H9 (cell line): ENCODE measurements around the gene ARCN1. TPM values are rescaled to one million over a fixed set of nuclear protein-coding genes. Genes with fewer than 3 reads are reported as not detected.
A peak's percentile ranks its signal among the peaks of the same experiment; 100 is the strongest.

Experiments used
- DNase-seq: peaks from one replicate; pipeline ENCODE4 v3.0.0-alpha.2; 2017
- H2AFZ ChIP-seq: one replicate; pipeline ENCODE4 v1.6.1; 2013; ENCODE audit warnings: mild to moderate bottlenecking, low read length, control low read depth, moderate library complexity
- H2AK5ac ChIP-seq: 2 replicates; pipeline ENCODE4 v1.6.1; 2013; ENCODE audit warnings: low read length, control low read depth, mixed read lengths; ENCODE audit not compliant: insufficient read length
- H2BK120ac ChIP-seq: one replicate; pipeline ENCODE4 v1.6.1; 2013; ENCODE audit warnings: low read depth, mild to moderate bottlenecking, low read length, control low read depth, inconsistent platforms; ENCODE audit not compliant: poor library complexity, severe bottlenecking
- H2BK12ac ChIP-seq: 2 replicates; pipeline ENCODE4 v1.6.1; 2013; ENCODE audit warnings: low read length, control low read depth, mixed read lengths, low read depth; ENCODE audit not compliant: insufficient read length
- H2BK15ac ChIP-seq: 2 replicates; pipeline ENCODE4 v1.6.1; 2013; ENCODE audit warnings: low read depth, low read length, control low read depth
- H2BK20ac ChIP-seq: one replicate; pipeline ENCODE4 v1.6.1; 2013; ENCODE audit warnings: low read depth, mild to moderate bottlenecking, low read length, control low read depth, inconsistent platforms; ENCODE audit not compliant: poor library complexity, severe bottlenecking
- H2BK5ac ChIP-seq: 2 replicates; pipeline ENCODE4 v1.6.1; 2013; ENCODE audit warnings: low read length, control low read depth, mixed read lengths; ENCODE audit not compliant: insufficient read length
- H3K14ac ChIP-seq: 2 replicates; pipeline ENCODE4 v1.6.1; 2013; ENCODE audit warnings: low read length, control low read depth; ENCODE audit not compliant: insufficient read depth
- H3K18ac ChIP-seq: 2 replicates; pipeline ENCODE4 v1.6.1; 2013; ENCODE audit warnings: low read depth, mild to moderate bottlenecking, mixed read lengths, low read length, control low read depth; ENCODE audit not compliant: insufficient read length
- H3K23ac ChIP-seq: 2 replicates; pipeline ENCODE4 v1.6.1; 2013; ENCODE audit warnings: low read length, control low read depth, mixed read lengths, low read depth; ENCODE audit not compliant: insufficient read length
- H3K23me2 ChIP-seq: 2 replicates; pipeline ENCODE4 v1.6.1; 2013; ENCODE audit warnings: low read depth, mild to moderate bottlenecking, mixed read lengths, low read length, control low read depth; ENCODE audit not compliant: insufficient read length, poor library complexity, severe bottlenecking
- H3K27ac ChIP-seq: 2 replicates; pipeline ENCODE4 v1.5.1; 2013; ENCODE audit warnings: low read length, control low read depth, mixed read lengths, low read depth; ENCODE audit not compliant: insufficient read length
- H3K27me3 ChIP-seq: 2 replicates; pipeline ENCODE4 v1.6.1; 2013; ENCODE audit warnings: low read length, control low read depth, inconsistent platforms; ENCODE audit not compliant: insufficient read depth
- H3K4ac ChIP-seq: 2 replicates; pipeline ENCODE4 v1.6.1; 2013; ENCODE audit warnings: low read depth, mild to moderate bottlenecking, control low read depth, inconsistent platforms, low read length, moderate library complexity
- H3K4me1 ChIP-seq: 2 replicates; pipeline ENCODE4 v1.6.1; 2013; ENCODE audit warnings: low read length, control low read depth, inconsistent platforms; ENCODE audit not compliant: insufficient read depth
- H3K4me2 ChIP-seq: 2 replicates; pipeline ENCODE4 v1.6.1; 2013; ENCODE audit warnings: low read length, control low read depth, mixed read lengths; ENCODE audit not compliant: insufficient read length, insufficient read depth
- H3K56ac ChIP-seq: 2 replicates; pipeline ENCODE4 v1.6.1; 2013; ENCODE audit warnings: low read depth, mild to moderate bottlenecking, mixed read lengths, low read length, control low read depth; ENCODE audit not compliant: insufficient read length
- H3K79me1 ChIP-seq: 2 replicates; pipeline ENCODE4 v1.6.1; 2013; ENCODE audit warnings: low read depth, mild to moderate bottlenecking, moderate library complexity, low read length, control low read depth, inconsistent platforms; ENCODE audit not compliant: insufficient read depth, poor library complexity, severe bottlenecking
- H3K79me2 ChIP-seq: 2 replicates; pipeline ENCODE4 v1.6.1; 2013; ENCODE audit warnings: low read length, control low read depth, inconsistent platforms; ENCODE audit not compliant: insufficient read depth
- H3K9ac ChIP-seq: 2 replicates; pipeline ENCODE4 v1.6.1; 2013; ENCODE audit warnings: low read length, control low read depth, mixed read lengths; ENCODE audit not compliant: insufficient read length; ENCODE audit errors: extremely low read depth
- H3K9me3 ChIP-seq: one replicate; pipeline ENCODE4 v1.6.1; 2013; ENCODE audit warnings: low read depth, low read length, inconsistent platforms; ENCODE audit not compliant: control insufficient read depth
- H3T11ph ChIP-seq: one replicate; pipeline ENCODE4 v1.6.1; 2013; ENCODE audit warnings: mild to moderate bottlenecking, low read length, control low read depth, inconsistent platforms
- H4K20me1 ChIP-seq: one replicate; pipeline ENCODE4 v1.6.1; 2013; ENCODE audit not compliant: control insufficient read depth, insufficient read length, insufficient read depth
- H4K5ac ChIP-seq: 2 replicates; pipeline ENCODE4 v1.6.1; 2013; ENCODE audit warnings: low read depth, mild to moderate bottlenecking, mixed read lengths, low read length, control low read depth; ENCODE audit not compliant: insufficient read length
- H4K8ac ChIP-seq: replicated peaks from 2 replicates; pipeline ENCODE4 v1.6.1; 2013; ENCODE audit warnings: low read length, control low read depth, mixed read lengths, low read depth; ENCODE audit not compliant: insufficient read length
- H4K91ac ChIP-seq: 2 replicates; pipeline ENCODE4 v1.6.1; 2013; ENCODE audit warnings: low read depth, mild to moderate bottlenecking, moderate library complexity, mixed read lengths, low read length, control low read depth; ENCODE audit not compliant: insufficient read length
- H3K27ac Mint-ChIP-seq, 3 experiments: 2 replicates in 2 of 3; 3 replicates in 1 of 3; pipeline ENCODE4 v1.8.0; 2020 to 2021; ENCODE audit warnings: mixed read lengths in 3 of 3, mild to moderate bottlenecking in 1 of 3, moderate library complexity in 1 of 3
- H3K27me3 Mint-ChIP-seq: 2 replicates; pipeline ENCODE4 v1.8.0; 2021; ENCODE audit warnings: low read depth, mild to moderate bottlenecking, moderate library complexity, mixed read lengths
- H3K36me3 Mint-ChIP-seq, 3 experiments: 2 replicates in 2 of 3; 3 replicates in 1 of 3; pipeline ENCODE4 v1.8.0; 2020 to 2021; ENCODE audit warnings: low read depth in 3 of 3, mixed read lengths in 3 of 3; ENCODE audit not compliant: insufficient read depth in 1 of 3
- H3K4me1 Mint-ChIP-seq, 2 experiments: 2 replicates each; pipeline ENCODE4 v1.8.0; 2020; ENCODE audit warnings: mixed read lengths in 2 of 2
- H3K4me3 Mint-ChIP-seq, 2 experiments: 2 replicates in 1 of 2; 3 replicates in 1 of 2; pipeline ENCODE4 v1.8.0; 2020 to 2021; ENCODE audit warnings: mild to moderate bottlenecking in 2 of 2, mixed read lengths in 2 of 2, moderate library complexity in 1 of 2
- H3K9me3 Mint-ChIP-seq, 2 experiments: 2 replicates in 1 of 2; 3 replicates in 1 of 2; pipeline ENCODE4 v1.8.0; 2020; ENCODE audit warnings: mild to moderate bottlenecking in 2 of 2, mixed read lengths in 2 of 2, moderate library complexity in 1 of 2
- WGBS: extraction: QIAGEN DNeasy Blood & Tissue Kit; methylation state at CpG from one replicate; pipeline ENCODE4 v1.1.7; 2013; ENCODE audit warnings: missing lambda C conversion rate, low lambda C conversion rate, mixed read lengths; ENCODE audit not compliant: insufficient read length; ENCODE audit errors: extremely low coverage; 5-methylcytosine and 5-hydroxymethylcytosine counted together
- total RNA-seq: library from RNA; stranded (reverse); gene quantifications from 2 replicates; pipeline ENCODE4 v1.2.1, GENCODE V29; 2021
- TF ChIP-seq, protein P1 (sequence below): fragments of 200-600 bp; sonication (generic); conservative IDR thresholded peaks from 3 replicates; pipeline ENCODE4 v1.8.0; 2021; ENCODE audit warnings: antibody characterized with exemption, mild to moderate bottlenecking

Gene ARCN1
- total RNA-seq, 1 experiment from 2014 or later: 152 TPM

DNA sequence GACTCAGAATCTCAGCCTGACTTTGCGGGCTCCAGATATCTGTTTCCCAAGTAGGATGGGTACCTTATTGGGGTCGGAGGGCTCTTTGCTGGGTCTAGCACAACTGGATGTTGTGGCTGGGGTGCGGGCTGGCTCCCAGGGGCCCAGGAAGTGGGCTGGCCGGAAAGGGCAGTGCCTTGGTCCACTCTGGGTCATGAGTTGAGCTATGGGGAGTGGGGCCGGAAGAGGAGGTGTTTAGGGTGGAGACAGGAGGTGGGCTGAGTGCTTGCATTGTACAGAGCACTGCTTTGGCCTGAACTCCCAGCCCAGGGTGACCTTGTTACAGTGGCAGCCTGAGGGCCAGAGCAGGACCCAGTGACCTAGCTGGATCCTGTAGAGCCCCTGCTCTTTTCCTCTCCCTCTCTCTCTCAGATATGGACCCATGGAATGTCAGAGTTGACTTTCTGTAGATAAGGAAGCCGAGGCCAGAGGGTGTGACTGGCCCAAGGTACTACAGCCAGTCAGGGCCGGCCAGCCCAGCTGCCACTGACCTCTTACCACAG, 48.4 kb downstream of the ARCN1 start:
- H2BK5ac ChIP-seq: no peak overlapping the region
- no peak overlapping the region for H3K4ac ChIP-seq
- peaks cover 8% of the 10 kb centered on the region; the same call in 1 of the 2 replicates for H3K4me1 ChIP-seq
- no peaks in the 10 kb centered on the region for H3K79me1 ChIP-seq
- no peak overlapping the region for H4K5ac ChIP-seq
- no peaks in the 10 kb centered on the region for H3K9me3 Mint-ChIP-seq
- H3K56ac ChIP-seq: no peak overlapping the region
- no peak overlapping the region for H2BK15ac ChIP-seq
- H3K23ac ChIP-seq: no peak overlapping the region
- H3K4me2 ChIP-seq: peak overlapping the region; percentile 7
- H3K36me3 Mint-ChIP-seq: peaks cover 4 to 18% (median 4%) of the 10 kb centered on the region in 3 experiments; a peak in 6 of 7 replicates
- no CpG with 5 or more reads among the region's 7 CpGs for WGBS
- no peak overlapping the region for H3K18ac ChIP-seq
- H3K14ac ChIP-seq: peak overlapping the region; percentile 77
- TF ChIP-seq, protein P1, sequence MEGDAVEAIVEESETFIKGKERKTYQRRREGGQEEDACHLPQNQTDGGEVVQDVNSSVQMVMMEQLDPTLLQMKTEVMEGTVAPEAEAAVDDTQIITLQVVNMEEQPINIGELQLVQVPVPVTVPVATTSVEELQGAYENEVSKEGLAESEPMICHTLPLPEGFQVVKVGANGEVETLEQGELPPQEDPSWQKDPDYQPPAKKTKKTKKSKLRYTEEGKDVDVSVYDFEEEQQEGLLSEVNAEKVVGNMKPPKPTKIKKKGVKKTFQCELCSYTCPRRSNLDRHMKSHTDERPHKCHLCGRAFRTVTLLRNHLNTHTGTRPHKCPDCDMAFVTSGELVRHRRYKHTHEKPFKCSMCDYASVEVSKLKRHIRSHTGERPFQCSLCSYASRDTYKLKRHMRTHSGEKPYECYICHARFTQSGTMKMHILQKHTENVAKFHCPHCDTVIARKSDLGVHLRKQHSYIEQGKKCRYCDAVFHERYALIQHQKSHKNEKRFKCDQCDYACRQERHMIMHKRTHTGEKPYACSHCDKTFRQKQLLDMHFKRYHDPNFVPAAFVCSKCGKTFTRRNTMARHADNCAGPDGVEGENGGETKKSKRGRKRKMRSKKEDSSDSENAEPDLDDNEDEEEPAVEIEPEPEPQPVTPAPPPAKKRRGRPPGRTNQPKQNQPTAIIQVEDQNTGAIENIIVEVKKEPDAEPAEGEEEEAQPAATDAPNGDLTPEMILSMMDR: no peak
- peak overlapping the region; percentile 31 to 92 (median 83); a peak in 5 of 7 replicates for H3K27ac Mint-ChIP-seq
- no peak overlapping the region for H2BK20ac ChIP-seq
- H3K9ac ChIP-seq: no peak overlapping the region
- H3K23me2 ChIP-seq: peaks cover 9% of the 10 kb centered on the region
- H3K27me3 Mint-ChIP-seq: no peaks in the 10 kb centered on the region
- H2AK5ac ChIP-seq: no peak overlapping the region
- no peaks in the 10 kb centered on the region; the same call in 1 of the 2 replicates for H3K27me3 ChIP-seq
- no peak overlapping the region for H2BK12ac ChIP-seq
- H3K27ac ChIP-seq: no peak overlapping the region
- peak; percentile 50 for DNase-seq
- no peak overlapping the region for H4K8ac ChIP-seq
- no peaks in the 10 kb centered on the region; the same call in 1 of the 2 replicates for H3K79me2 ChIP-seq
- no peak overlapping the region for H2AFZ ChIP-seq
- no peak overlapping the region for H4K91ac ChIP-seq
- H2BK120ac ChIP-seq: no peak overlapping the region
- H3T11ph ChIP-seq: no peak overlapping the region
- H3K4me1 Mint-ChIP-seq: peaks cover 63 to 67% of the 10 kb centered on the region in 2 experiments
- no peaks in the 10 kb centered on the region for H4K20me1 ChIP-seq
- H3K4me3 Mint-ChIP-seq: peak overlapping the region; percentile 81 to 89
- no peaks in the 10 kb centered on the region for H3K9me3 ChIP-seq
